Small intestine (tissue), 7 donors: Measurements from ENCODE around the gene ZNF438. TPM values are rescaled to one million over a fixed set of nuclear protein-coding genes. Genes with fewer than 3 reads are reported as not detected.

ENCODE experiments used
- DNase-seq, 2 donors: peaks; one replicate each; pipeline versions ENCODE4 v3.0.0 to v3.0.0-alpha.2; 2013
- FAIRE-seq: peaks from 2 replicates; lab custom pipeline; 2012; peaks lifted over from hg19 to GRCh38; lab: Jason Lieb, UNC
- H3K27ac ChIP-seq, 3 donors: one replicate each; pipeline ENCODE4 v1.5.1; 2013; ENCODE audit warnings: low read length in 2 of 3, mild to moderate bottlenecking in 2 of 3, control low read depth in 1 of 3, inconsistent platforms in 1 of 3, low read depth in 1 of 3, moderate library complexity in 1 of 3
- H3K27me3 ChIP-seq, 3 donors: one replicate each; pipeline ENCODE4 v1.6.1; 2013; ENCODE audit warnings: low read length in 3 of 3, inconsistent platforms in 1 of 3; ENCODE audit not compliant: control insufficient read depth in 3 of 3, insufficient read depth in 3 of 3
- H3K36me3 ChIP-seq, 3 donors: one replicate each; pipeline ENCODE4 v1.6.1; 2013; ENCODE audit warnings: low read length in 3 of 3, inconsistent platforms in 1 of 3, low read depth in 1 of 3, mild to moderate bottlenecking in 1 of 3, moderate library complexity in 1 of 3; ENCODE audit not compliant: control insufficient read depth in 3 of 3, insufficient read depth in 2 of 3
- H3K4me1 ChIP-seq, 3 donors: one replicate each; pipeline ENCODE4 v1.6.1; 2013; ENCODE audit warnings: low read length in 2 of 3, inconsistent platforms in 1 of 3, low read depth in 1 of 3, mild to moderate bottlenecking in 1 of 3, moderate library complexity in 1 of 3; ENCODE audit not compliant: control insufficient read depth in 3 of 3, insufficient read depth in 2 of 3
- H3K4me3 ChIP-seq, 3 donors: one replicate each; pipeline ENCODE4 v1.5.1; 2013; ENCODE audit warnings: low read length in 3 of 3, control low read depth in 1 of 3, inconsistent platforms in 1 of 3, low read depth in 1 of 3, mild to moderate bottlenecking in 1 of 3, moderate library complexity in 1 of 3
- H3K9me3 ChIP-seq, 2 donors: one replicate each; pipeline ENCODE4 v1.6.1; 2013; ENCODE audit warnings: low read depth in 1 of 2, low read length in 1 of 2; ENCODE audit not compliant: control insufficient read depth in 2 of 2, insufficient read depth in 1 of 2
- WGBS, 3 donors: extraction: QIAGEN DNeasy Blood & Tissue Kit; methylation state at CpG; one replicate each; pipeline ENCODE4 v1.1.7; 2013; 5-methylcytosine and 5-hydroxymethylcytosine counted together
- polyA plus RNA-seq, 4 donors: library from polyadenylated mRNA; stranded (reverse) in 3 of 4; unstranded in 1 of 4; fragments of 200-250 nt in 3 of 4; fragments of 120-200 nt in 1 of 4; gene quantifications; one replicate each; pipeline versions ENCODE4 v1.2.1 to v1.2.3, GENCODE V29; 2013
- donor health status: healthy with polysubstance abuse.
- donor health status: control.
- donor health status: control.
- donor health status: Bipolar disorder and iron deficiency.
- donor health status: healthy.

ZNF438 gene
- polyA plus RNA-seq, 4 donors: 4.1 to 6.4 (median 5.5) TPM

- 61 to 70% (median 63%) methylated on average over 6 of the region's 6 CpGs for WGBS, 3 donors
- no peaks in the 10 kb centered on the region for H3K27me3 ChIP-seq
- H3K36me3 ChIP-seq: no peaks in the 10 kb centered on the region
- H3K4me1 ChIP-seq: no peaks in the 10 kb centered on the region
- FAIRE-seq (no peak), DNase-seq (no peak)
- no peak overlapping the region for H3K4me3 ChIP-seq
- no peak overlapping the region for H3K27ac ChIP-seq
- no peaks in the 10 kb centered on the region for H3K9me3 ChIP-seq
Measured at GRCh38 chr10:31071232-31072005, 39.8 kb upstream of the ZNF438 start.

GRCh38 chr10:31070691-31071090, 39.0 kb upstream of the ZNF438 start:
- no peak for DNase-seq
- no peak for FAIRE-seq
- 82 to 90% (median 84%) methylated on average over 2 of the region's 2 CpGs for WGBS, 3 donors
- H3K9me3 ChIP-seq: no peaks in the 10 kb centered on the region
- H3K27me3 ChIP-seq: no peaks in the 10 kb centered on the region
- no peak overlapping the region for H3K27ac ChIP-seq
- no peaks in the 10 kb centered on the region for H3K36me3 ChIP-seq
- no peak overlapping the region for H3K4me3 ChIP-seq
- no peaks in the 10 kb centered on the region for H3K4me1 ChIP-seq

- FAIRE-seq (no peak), DNase-seq (no peak)
- Histone ChIP-seq H3K36me3 (no peaks in the 10 kb centered on the region), H3K4me3 (no peak overlapping the region), H3K27me3 (no peaks in the 10 kb centered on the region), H3K9me3 (no peaks in the 10 kb centered on the region), H3K27ac (no peak overlapping the region), H3K4me1 (no peaks in the 10 kb centered on the region)
- 34 to 63% (median 47%) methylated on average over 4 of the region's 4 CpGs for WGBS, 3 donors
Measured at GRCh38 chr10:31070025-31070424, 38.4 kb upstream of the ZNF438 start.

- FAIRE-seq (no peak), DNase-seq (no peak)
- no peaks in the 10 kb centered on the region for H3K27me3 ChIP-seq
- H3K27ac ChIP-seq: no peak overlapping the region
- no peaks in the 10 kb centered on the region for H3K36me3 ChIP-seq
- no peaks in the 10 kb centered on the region for H3K4me1 ChIP-seq
- WGBS, 3 donors: 80 to 83% (median 81%) methylated on average over 3 of the region's 3 CpGs
- no peak overlapping the region for H3K4me3 ChIP-seq
- no peaks in the 10 kb centered on the region for H3K9me3 ChIP-seq
Measured at GRCh38 chr10:31069411-31069810, 37.7 kb upstream of the ZNF438 start.

GRCh38 chr10:31064348-31064747, 32.7 kb upstream of the ZNF438 start:
- Histone ChIP-seq H3K36me3 (no peaks in the 10 kb centered on the region), H3K4me1 (no peaks in the 10 kb centered on the region), H3K27me3 (peaks cover 0 to 3% (median 0%) of the 10 kb centered on the region in 3 donors), H3K27ac (peak overlapping the region in 1 of 3 donors; percentile 21), H3K4me3 (no peak overlapping the region), H3K9me3 (no peaks in the 10 kb centered on the region)
- FAIRE-seq: no peak
- no peak for DNase-seq
- 40 to 80% (median 56%) methylated on average over 2 of the region's 2 CpGs for WGBS, 3 donors

- Histone ChIP-seq H3K27me3 (peaks cover 0 to 3% (median 0%) of the 10 kb centered on the region in 3 donors), H3K4me1 (no peaks in the 10 kb centered on the region), H3K4me3 (no peak overlapping the region), H3K27ac (peak overlapping the region in 1 of 3 donors; percentile 28), H3K9me3 (no peaks in the 10 kb centered on the region), H3K36me3 (no peaks in the 10 kb centered on the region)
- DNase-seq: no peak
- FAIRE-seq: no peak
- 73 to 78% (median 76%) methylated on average over 6 of the region's 6 CpGs for WGBS, 3 donors
Measured at GRCh38 chr10:31063841-31064240, 32.2 kb upstream of the ZNF438 start.

GRCh38 chr10:31062856-31063255, 31.2 kb upstream of the ZNF438 start:
- no peak overlapping the region for H3K27ac ChIP-seq

GRCh38 chr10:31061941-31062340, 30.3 kb upstream of the ZNF438 start:
- Histone ChIP-seq H3K27ac (no peak overlapping the region), H3K4me1 (no peaks in the 10 kb centered on the region), H3K36me3 (no peaks in the 10 kb centered on the region), H3K4me3 (no peak overlapping the region), H3K9me3 (no peaks in the 10 kb centered on the region), H3K27me3 (peaks cover 0 to 3% (median 0%) of the 10 kb centered on the region in 3 donors)
- 87 to 91% (median 90%) methylated on average over 9 of the region's 9 CpGs for WGBS, 3 donors
- FAIRE-seq (no peak), DNase-seq (no peak)

More at GRCh38 chr10:31062856-31063255, 31.2 kb upstream of the ZNF438 start:
- WGBS, 3 donors: 45 to 51% (median 47%) methylated on average over 6 of the region's 6 CpGs
- H3K4me1 ChIP-seq: no peaks in the 10 kb centered on the region
- DNase-seq (no peak), FAIRE-seq (no peak)
- H3K36me3 ChIP-seq: no peaks in the 10 kb centered on the region
- H3K27me3 ChIP-seq: peaks cover 0 to 3% (median 0%) of the 10 kb centered on the region in 3 donors
- H3K9me3 ChIP-seq: no peaks in the 10 kb centered on the region
- H3K4me3 ChIP-seq: no peak overlapping the region
